DMS53 (cell line): ENCODE results near the gene RADX.
A peak's percentile ranks its signal among the peaks of the same experiment; 100 is the strongest.

Source experiments
- DNase-seq: peaks from one replicate; lab custom pipeline; 2025; lab: John Stamatoyannopoulos, UW

RADX gene

GRCh38 chrX:106684207-106684606 lies 72.4 kb downstream of the RADX start:
- DNase-seq = no peak

- peak; percentile 60 for DNase-seq
Measured at GRCh38 chrX:106692425-106693065, 80.8 kb downstream of the RADX start.

- no peak for DNase-seq
Measured at GRCh38 chrX:106696502-106696901, 84.7 kb downstream of the RADX start.

- DNase-seq = no peak
Measured at GRCh38 chrX:106698693-106699092, 86.9 kb downstream of the RADX start.

- no peak for DNase-seq
Measured at GRCh38 chrX:106702636-106703035, 90.9 kb downstream of the RADX start.

- no peak for DNase-seq
Measured at GRCh38 chrX:106706466-106706865, 94.7 kb downstream of the RADX start.

GRCh38 chrX:106707771-106708454 lies 96.1 kb downstream of the RADX start:
- DNase-seq = peak; percentile 33

- DNase-seq = no peak
Measured at GRCh38 chrX:106710771-106711170, 99.0 kb downstream of the RADX start.

- DNase-seq = no peak
Measured at GRCh38 chrX:106711375-106711774, 99.6 kb downstream of the RADX start.

GRCh38 chrX:106716004-106716403 lies 104.2 kb downstream of the RADX start:
- peak; percentile 51 for DNase-seq

GRCh38 chrX:106716463-106716862 lies 104.7 kb downstream of the RADX start:
- DNase-seq = peak; percentile 15

- DNase-seq = peak; percentile 87
Measured at GRCh38 chrX:106718709-106719108, 106.9 kb downstream of the RADX start.

- peak; percentile 62 for DNase-seq
Measured at GRCh38 chrX:106725931-106726330, 114.2 kb downstream of the RADX start.

- peak; percentile 93 for DNase-seq
Measured at GRCh38 chrX:106726485-106727437, 115.0 kb downstream of the RADX start, which contains the start of gene RNF128. Gene RNF128, plus strand, starts transcription at chrX:106726701. Its CDS starts 213 bp downstream, at chrX:106726914.

GRCh38 chrX:106728337-106728736 lies 116.6 kb downstream of the RADX start:
- DNase-seq = peak; percentile 30
